ENCODE results near the gene CYP27C1.
"Not testable (repeated sequence)": the region's sequence is repeated elsewhere in the genome, so short reads cannot be mapped to it uniquely, and the experiment has no call there.

GRCh38 chr2:127227264-127227660 is 7.2 kb upstream of the CYP27C1 start:
- TF ChIP-seq CTCF, POLR2A (IDR thresholded peaks at IDR 0.05): not testable (repeated sequence)

All from thyroid gland (tissue), 4 donors.